Activated naive CD8-positive, alpha-beta T cell (primary cell): ENCODE data around the gene CDKAL1.
A peak's percentile ranks its signal among the peaks of the same experiment; 100 is the strongest.

Experiments used
- H3K27ac Mint-ChIP-seq: one replicate; pipeline ENCODE4 v1.8.0; 2021; ENCODE audit warnings: mixed read lengths
- H3K27me3 Mint-ChIP-seq: one replicate; pipeline ENCODE4 v1.8.0; 2021; ENCODE audit warnings: mixed read lengths
- H3K36me3 Mint-ChIP-seq: one replicate; pipeline ENCODE4 v1.8.0; 2021; ENCODE audit warnings: mixed read lengths
- H3K4me1 Mint-ChIP-seq: one replicate; pipeline ENCODE4 v1.8.0; 2021; ENCODE audit warnings: low read depth, mixed read lengths
- H3K4me3 Mint-ChIP-seq: one replicate; pipeline ENCODE4 v1.8.0; 2021; ENCODE audit warnings: mild to moderate bottlenecking, mixed read lengths
- H3K9me3 Mint-ChIP-seq: one replicate; pipeline ENCODE4 v1.8.0; 2021; ENCODE audit warnings: low read depth, mixed read lengths

CDKAL1 gene

DNA sequence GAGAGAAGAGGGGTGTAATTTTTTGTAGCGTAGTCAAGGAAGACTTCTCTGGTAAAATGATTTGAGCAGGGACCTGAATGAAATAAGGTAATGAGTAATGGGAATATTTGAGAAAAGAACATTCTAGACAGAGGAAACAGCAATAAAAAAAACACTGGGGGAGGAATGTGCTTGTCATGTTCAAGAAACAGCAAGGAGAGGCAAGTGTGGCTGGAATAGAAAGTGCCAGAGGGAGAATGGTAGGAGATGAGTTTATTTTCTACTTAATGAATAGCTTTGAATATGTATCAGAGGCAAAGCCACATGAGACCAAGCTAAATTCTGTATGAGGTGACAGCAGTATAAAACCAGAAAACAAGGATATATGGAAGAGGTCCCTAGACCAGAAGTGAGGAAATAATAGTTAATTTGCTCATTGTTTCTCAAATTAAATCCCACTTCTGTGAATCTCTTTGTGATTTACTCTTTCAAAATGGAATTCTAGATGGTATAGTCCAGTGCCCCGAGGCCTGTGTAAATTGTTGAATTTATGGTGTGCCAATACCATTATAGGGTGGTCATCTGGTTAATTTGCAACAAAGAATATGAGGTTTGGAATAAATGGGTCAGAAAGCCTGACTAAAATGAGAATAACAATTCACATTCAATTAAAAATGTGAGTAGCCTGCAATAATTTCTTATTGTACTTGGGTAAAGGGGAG lies 170.2 kb downstream of the CDKAL1 start:
- Mint-ChIP-seq H3K4me1 (peaks cover 67% of the 10 kb centered on the region), H3K36me3 (peaks cover 8% of the 10 kb centered on the region), H3K27me3 (no peaks in the 10 kb centered on the region), H3K9me3 (no peaks in the 10 kb centered on the region), H3K27ac (no peak overlapping the region), H3K4me3 (no peak overlapping the region)

DNA sequence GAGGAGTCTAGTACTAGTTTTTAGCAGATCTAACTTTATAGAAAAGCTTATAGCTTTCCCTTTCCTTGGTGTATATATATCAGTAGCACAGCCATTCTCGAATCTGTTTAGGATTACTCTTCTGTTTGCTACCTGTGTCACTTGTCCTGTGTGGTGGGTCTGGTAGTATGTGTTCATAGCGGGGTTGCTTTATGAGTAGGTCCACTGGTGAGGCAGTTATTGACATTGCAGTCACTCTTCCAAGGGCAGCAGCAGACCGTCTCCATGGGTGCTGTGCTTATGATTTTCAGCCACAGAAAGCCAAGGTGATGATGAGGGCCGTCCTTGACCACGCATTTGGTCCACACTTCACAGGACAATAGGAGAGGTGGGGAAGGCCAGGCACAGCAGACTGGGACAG lies 171.5 kb downstream of the CDKAL1 start:
- Mint-ChIP-seq H3K27me3 (no peaks in the 10 kb centered on the region), H3K9me3 (no peaks in the 10 kb centered on the region), H3K27ac (no peak overlapping the region), H3K36me3 (peaks cover 10% of the 10 kb centered on the region), H3K4me1 (peaks cover 66% of the 10 kb centered on the region), H3K4me3 (no peak overlapping the region)

DNA sequence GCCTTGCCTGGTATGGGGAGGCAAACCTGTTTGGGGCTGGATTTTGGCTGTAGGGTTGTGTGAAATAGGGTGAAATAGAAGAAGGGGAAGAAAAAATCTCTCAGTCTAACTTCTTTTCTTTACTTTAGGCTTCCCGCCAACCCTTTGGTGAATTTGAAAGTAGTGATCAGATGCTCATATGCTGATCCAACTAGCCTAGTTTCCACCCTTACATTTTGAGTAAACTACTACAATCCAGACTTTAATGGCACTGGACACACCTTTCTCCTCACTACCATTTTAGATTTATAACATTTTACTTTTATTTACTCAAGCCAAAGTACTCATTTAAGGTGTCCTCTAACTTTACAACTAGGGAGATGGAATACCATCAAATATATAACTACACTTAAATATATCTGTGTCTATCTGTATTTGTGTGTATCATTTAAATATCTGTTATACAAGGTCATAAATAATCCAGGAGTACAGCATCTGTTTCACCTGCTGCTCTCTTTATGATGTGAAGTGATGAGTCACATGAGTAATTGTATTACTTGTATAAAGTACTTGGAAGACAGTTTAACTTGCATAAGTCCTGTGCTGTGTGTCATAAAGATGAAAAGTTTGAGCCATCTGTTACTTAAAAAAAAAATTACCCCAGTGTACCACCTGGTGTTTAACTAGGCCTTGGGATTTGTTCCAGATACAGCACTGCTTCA lies 172.1 kb downstream of the CDKAL1 start:
- no peak overlapping the region for H3K4me3 Mint-ChIP-seq
- peaks cover 67% of the 10 kb centered on the region for H3K4me1 Mint-ChIP-seq
- peak overlapping the region; percentile 34 for H3K27ac Mint-ChIP-seq
- no peaks in the 10 kb centered on the region for H3K9me3 Mint-ChIP-seq
- no peaks in the 10 kb centered on the region for H3K27me3 Mint-ChIP-seq
- H3K36me3 Mint-ChIP-seq = peaks cover 7% of the 10 kb centered on the region

DNA sequence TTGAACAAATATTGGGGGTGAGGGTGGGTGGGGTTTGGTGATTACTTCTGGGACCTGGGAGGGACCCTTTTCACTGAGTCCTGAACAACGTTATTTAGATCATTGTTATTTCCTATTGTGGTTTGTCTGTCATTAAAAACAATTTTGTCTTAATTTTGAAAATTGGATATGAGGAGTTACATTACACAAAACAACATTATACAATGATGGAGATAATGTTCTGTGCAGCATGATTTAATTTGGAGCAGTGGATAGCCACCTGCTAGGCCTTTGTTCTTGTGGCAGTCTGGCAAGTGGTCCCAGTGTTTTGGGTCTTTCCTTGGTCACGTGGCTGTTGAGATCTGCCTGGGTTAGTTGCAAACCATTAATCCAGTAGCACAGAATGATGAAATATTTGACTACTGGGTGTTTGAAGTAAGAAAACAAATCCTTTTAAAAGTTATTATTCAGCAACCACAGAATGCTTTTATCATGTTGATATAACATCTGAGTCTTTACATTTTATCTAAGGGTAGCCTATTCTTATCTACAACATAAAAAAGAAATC lies 172.8 kb downstream of the CDKAL1 start:
- no peaks in the 10 kb centered on the region for H3K9me3 Mint-ChIP-seq
- peak overlapping the region; percentile 16 for H3K27ac Mint-ChIP-seq
- H3K4me1 Mint-ChIP-seq = peaks cover 66% of the 10 kb centered on the region
- no peaks in the 10 kb centered on the region for H3K27me3 Mint-ChIP-seq
- H3K36me3 Mint-ChIP-seq = peaks cover 6% of the 10 kb centered on the region
- no peak overlapping the region for H3K4me3 Mint-ChIP-seq

DNA sequence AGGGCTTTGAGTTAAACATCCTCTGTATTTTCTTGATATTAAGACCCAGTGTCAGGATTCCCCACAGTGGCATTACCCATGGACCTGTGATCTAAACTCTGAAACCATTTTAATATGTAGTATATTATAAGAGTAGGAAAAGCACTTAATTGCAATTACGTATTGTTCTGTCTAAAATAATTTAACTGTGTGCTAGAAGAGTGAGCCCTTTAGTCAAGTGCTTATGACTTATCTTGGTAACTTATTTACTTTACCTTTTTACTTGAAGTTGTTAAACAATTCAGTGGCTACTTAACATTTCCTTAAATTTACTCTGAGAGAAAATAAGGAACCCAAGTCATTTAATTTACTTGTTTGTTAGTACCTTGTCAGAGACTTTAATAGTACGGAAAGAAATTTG lies 173.6 kb downstream of the CDKAL1 start:
- no peak overlapping the region for H3K27ac Mint-ChIP-seq
- H3K4me3 Mint-ChIP-seq = no peak overlapping the region
- H3K4me1 Mint-ChIP-seq = peaks cover 64% of the 10 kb centered on the region
- H3K36me3 Mint-ChIP-seq = peaks cover 10% of the 10 kb centered on the region
- H3K9me3 Mint-ChIP-seq = no peaks in the 10 kb centered on the region
- no peaks in the 10 kb centered on the region for H3K27me3 Mint-ChIP-seq

DNA sequence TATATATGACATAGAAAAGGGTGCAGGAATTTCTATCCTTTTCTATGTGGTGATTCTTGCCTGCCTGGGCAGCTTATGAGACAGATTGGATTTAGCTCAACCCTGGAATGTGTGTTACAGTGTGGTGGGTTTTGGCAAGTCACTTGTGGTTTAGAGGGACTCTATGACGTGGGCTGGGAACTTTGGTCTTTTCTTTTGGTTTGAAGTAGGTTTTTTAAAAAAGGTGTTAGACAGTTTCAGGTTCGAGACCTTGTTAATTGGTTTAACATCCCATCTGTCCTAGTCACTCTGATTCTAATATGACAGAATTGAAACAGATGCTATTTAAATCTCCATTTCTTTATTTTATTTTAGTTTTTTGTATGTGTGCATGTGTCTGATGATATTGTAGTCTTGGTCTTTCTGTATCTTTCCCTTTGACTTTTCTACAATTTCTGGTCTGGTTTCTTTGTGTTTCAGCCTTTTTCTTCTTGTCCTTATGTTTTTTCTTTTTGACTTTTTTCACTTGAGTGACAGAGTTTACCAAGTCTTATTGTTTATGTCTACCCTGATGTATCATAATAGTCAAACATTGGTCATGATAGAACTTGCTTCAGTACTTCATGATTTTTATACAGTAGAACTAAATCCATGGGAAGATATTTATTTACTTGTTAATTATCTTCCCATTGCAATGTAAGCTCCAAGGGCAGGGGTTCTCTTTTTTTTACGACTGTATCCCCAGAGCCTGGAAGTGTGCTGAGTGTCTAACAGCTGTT lies 174.3 kb downstream of the CDKAL1 start:
- Mint-ChIP-seq H3K4me1 (peaks cover 63% of the 10 kb centered on the region), H3K9me3 (no peaks in the 10 kb centered on the region), H3K36me3 (peaks cover 10% of the 10 kb centered on the region), H3K27me3 (no peaks in the 10 kb centered on the region), H3K4me3 (peak overlapping the region; percentile 56), H3K27ac (peak overlapping the region; percentile 87)

DNA sequence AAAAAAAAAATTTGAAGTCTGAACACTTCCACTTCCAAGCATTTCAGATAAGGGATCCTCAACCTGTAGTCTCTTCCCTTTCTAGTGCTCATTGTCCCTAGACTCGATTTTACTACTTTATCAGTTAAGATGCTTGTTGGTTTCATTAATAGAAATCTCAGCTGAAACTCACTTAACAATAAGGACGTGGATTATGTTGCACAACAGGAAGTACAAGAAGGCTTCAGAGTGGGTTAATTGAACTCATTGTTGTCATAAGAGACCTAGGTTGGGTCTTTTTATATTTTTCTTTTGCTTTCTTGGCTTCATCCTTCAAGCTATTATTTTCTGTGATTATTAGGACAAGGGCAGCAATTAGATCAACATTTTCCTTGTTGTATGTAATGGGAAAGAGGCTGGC lies 175.2 kb downstream of the CDKAL1 start:
- H3K36me3 Mint-ChIP-seq = peaks cover 10% of the 10 kb centered on the region
- H3K27ac Mint-ChIP-seq = no peak overlapping the region
- H3K9me3 Mint-ChIP-seq = no peaks in the 10 kb centered on the region
- H3K27me3 Mint-ChIP-seq = no peaks in the 10 kb centered on the region
- H3K4me3 Mint-ChIP-seq = no peak overlapping the region
- peaks cover 58% of the 10 kb centered on the region for H3K4me1 Mint-ChIP-seq

DNA sequence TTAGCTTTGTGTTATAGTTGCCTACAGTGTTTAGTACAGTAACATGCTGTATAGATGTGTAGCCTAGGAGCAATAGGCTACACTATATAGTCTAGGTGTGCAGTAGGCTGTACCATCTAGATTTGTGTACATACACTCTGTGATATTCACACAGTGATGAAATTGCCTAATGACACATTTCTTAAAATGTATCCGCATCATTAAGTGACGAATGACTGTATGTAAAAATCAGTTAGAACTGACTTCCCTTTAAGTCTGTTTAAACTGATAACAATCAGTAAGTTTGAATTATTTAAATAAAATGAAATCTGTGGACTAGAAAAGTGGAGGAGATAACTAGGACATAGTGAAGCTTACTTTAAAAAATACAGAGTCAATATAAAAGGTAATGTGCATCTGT lies 176.1 kb downstream of the CDKAL1 start:
- H3K4me3 Mint-ChIP-seq = no peak overlapping the region
- H3K27ac Mint-ChIP-seq = no peak overlapping the region
- H3K27me3 Mint-ChIP-seq = no peaks in the 10 kb centered on the region
- peaks cover 56% of the 10 kb centered on the region for H3K4me1 Mint-ChIP-seq
- no peaks in the 10 kb centered on the region for H3K9me3 Mint-ChIP-seq
- peaks cover 10% of the 10 kb centered on the region for H3K36me3 Mint-ChIP-seq

DNA sequence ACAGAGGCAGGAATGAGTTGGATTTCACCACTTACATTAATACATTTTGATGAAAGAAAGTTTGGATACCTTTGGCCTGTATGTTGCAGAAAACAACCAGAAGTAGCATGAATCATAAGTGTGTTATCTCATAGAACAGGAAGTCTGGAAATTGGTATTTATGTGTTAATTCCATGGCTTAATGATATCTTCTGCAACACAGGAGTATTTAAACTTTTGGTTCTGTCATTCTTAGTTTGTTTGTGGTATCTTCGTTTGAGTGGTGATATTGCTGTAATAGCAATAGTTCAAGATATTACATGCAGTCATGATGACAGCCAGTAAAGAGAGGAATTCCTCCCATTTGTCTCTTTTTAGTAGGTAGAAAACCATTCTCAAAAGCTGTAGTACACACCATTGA lies 177.3 kb downstream of the CDKAL1 start:
- no peaks in the 10 kb centered on the region for H3K9me3 Mint-ChIP-seq
- H3K27me3 Mint-ChIP-seq = no peaks in the 10 kb centered on the region
- peaks cover 7% of the 10 kb centered on the region for H3K36me3 Mint-ChIP-seq
- peaks cover 45% of the 10 kb centered on the region for H3K4me1 Mint-ChIP-seq
- no peak overlapping the region for H3K27ac Mint-ChIP-seq
- no peak overlapping the region for H3K4me3 Mint-ChIP-seq

DNA sequence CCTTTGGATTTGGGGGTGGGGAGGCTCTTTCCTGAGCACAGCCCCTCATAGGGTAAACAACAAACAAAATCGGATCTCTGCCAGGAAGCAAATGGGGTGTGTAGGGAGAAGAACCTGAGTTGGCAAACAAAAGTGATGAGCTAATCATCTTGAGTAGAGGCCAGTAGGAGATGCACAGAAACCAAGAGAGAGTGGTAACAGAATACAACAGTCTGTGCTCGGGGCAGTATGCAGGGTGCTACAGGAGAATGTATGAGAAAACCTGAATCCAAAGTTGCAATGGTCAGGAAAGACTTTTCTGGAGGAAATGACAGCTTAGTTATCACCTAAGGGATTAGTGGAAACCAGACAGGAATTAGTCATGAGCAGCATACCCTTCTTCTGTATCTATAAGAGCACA lies 177.8 kb downstream of the CDKAL1 start:
- no peak overlapping the region for H3K4me3 Mint-ChIP-seq
- H3K27me3 Mint-ChIP-seq = no peaks in the 10 kb centered on the region
- H3K4me1 Mint-ChIP-seq = peaks cover 40% of the 10 kb centered on the region
- H3K9me3 Mint-ChIP-seq = no peaks in the 10 kb centered on the region
- H3K27ac Mint-ChIP-seq = no peak overlapping the region
- H3K36me3 Mint-ChIP-seq = peaks cover 7% of the 10 kb centered on the region

DNA sequence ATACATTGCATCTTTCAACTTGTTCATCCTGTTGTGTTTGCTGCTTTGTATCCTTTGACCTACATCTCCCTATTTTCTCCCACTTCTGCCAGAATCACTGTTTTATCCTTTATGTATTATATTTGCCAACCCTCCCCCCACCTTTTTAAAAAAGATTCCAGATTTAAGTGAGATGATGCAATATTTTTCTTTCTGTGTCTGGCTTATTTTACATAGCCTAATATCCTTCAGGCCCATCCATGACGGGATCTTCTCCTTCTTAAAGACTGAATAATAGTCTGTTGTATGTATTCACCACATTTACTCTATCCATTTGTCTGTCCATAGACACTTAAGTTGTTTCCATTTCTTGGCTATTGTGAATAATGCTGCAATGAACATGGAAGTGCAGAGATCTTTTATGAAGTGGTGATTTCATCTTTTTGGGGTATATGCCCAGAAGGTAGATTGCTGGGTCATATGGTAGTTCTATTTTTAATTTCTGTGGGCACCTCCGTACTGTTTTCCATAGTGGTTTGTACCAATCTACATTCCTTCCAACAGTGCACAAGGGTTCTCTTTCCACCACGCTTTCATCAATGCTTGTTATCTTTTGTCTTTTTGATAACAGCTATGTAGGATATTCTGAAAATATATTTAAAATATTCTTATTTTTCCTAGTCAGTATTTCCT lies 181.0 kb downstream of the CDKAL1 start:
- H3K9me3 Mint-ChIP-seq = no peaks in the 10 kb centered on the region
- no peak overlapping the region for H3K27ac Mint-ChIP-seq
- peaks cover 7% of the 10 kb centered on the region for H3K36me3 Mint-ChIP-seq
- no peak overlapping the region for H3K4me3 Mint-ChIP-seq
- peaks cover 34% of the 10 kb centered on the region for H3K4me1 Mint-ChIP-seq
- H3K27me3 Mint-ChIP-seq = no peaks in the 10 kb centered on the region

DNA sequence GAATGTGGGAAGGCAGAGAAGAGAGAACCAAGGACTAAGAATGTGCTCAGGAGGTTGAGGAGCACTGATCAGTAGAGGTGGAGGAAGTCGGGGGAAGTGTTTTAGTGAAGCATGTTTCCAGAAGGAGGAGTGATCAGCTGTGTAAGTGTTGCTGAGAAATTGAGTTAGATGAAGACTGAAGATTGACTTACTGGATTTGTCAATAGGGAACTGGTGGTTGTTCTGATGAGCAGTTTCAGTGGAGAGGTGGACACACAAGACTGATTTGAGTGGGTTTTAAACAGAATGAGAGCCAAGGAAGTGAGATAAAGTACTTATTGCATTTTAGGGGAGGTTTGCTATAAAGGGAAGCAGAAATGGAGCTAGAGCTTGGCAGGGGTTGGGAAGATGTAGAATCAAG lies 182.6 kb downstream of the CDKAL1 start:
- H3K27ac Mint-ChIP-seq = no peak overlapping the region
- H3K4me3 Mint-ChIP-seq = no peak overlapping the region
- H3K9me3 Mint-ChIP-seq = no peaks in the 10 kb centered on the region
- H3K27me3 Mint-ChIP-seq = no peaks in the 10 kb centered on the region
- peaks cover 7% of the 10 kb centered on the region for H3K36me3 Mint-ChIP-seq
- peaks cover 25% of the 10 kb centered on the region for H3K4me1 Mint-ChIP-seq

DNA sequence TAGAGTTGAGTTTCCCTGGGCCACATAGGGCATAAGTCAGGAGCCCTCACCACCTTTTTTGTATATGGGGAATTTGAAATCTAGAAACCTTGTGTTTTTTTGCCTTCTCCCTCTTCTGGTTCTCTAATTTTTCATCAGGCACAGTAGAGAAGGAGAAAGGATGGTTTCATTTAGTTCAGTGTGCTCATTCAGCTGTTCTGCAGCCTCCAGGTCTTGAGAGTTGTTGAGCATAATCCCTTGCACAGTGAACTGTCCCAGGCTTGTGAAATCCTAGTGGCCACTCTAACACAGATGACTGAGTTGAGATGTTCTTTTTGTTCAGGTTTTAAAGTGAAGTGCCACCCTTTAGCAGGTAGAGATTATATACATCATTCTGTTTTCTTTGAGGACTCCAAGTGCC lies 183.5 kb downstream of the CDKAL1 start:
- Mint-ChIP-seq H3K9me3 (no peaks in the 10 kb centered on the region), H3K27me3 (no peaks in the 10 kb centered on the region), H3K27ac (no peak overlapping the region), H3K4me3 (no peak overlapping the region), H3K4me1 (peaks cover 22% of the 10 kb centered on the region), H3K36me3 (peaks cover 6% of the 10 kb centered on the region)

DNA sequence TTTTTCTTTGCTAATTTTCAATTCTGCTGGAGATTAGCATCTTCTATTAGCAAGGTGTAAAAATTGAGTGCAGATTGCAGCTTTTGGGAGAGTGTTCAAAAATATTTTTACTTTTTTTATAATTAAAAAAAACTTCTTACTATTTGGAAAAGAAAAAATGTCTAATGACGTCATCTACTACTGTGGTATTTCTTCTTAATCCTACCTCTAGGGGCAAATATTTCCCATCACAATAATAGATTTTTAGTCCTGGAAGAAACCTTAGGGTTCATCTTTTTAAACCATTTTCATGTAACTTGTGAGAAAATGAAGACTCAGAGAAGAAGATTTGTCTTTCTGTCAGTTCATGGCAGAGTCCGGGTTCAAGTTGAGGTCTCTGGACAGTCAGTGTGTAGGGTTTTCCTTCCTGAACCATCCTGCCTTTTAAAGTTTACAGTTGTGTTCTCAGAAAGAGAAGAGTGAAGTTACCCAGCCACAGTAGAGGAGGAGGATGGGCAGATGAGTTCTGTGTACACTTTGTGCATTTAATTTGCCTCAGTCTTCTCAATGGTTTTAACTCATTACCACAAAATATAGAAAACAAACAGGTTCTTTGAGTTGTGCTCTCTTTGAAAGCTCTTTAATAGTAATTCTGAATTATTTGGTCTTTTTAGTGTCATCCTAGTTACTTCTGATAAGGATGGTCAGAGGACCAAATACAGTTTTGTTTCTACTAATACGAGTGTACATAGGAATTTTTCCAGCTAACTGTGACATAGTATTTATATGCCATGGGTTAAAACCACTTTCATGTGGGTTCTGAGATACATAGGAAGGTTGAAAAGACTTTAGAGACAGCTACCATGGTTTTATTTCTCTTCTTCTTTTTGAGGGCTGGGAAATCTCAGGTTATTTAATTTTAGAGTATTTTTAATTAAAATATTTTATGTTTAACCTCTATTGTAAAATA lies 184.7 kb downstream of the CDKAL1 start:
- Mint-ChIP-seq H3K9me3 (no peaks in the 10 kb centered on the region), H3K36me3 (peaks cover 6% of the 10 kb centered on the region), H3K4me3 (no peak overlapping the region), H3K27me3 (no peaks in the 10 kb centered on the region), H3K27ac (no peak overlapping the region), H3K4me1 (peaks cover 22% of the 10 kb centered on the region)
